Measurements from ENCODE around the gene SLAIN1.

DNA sequence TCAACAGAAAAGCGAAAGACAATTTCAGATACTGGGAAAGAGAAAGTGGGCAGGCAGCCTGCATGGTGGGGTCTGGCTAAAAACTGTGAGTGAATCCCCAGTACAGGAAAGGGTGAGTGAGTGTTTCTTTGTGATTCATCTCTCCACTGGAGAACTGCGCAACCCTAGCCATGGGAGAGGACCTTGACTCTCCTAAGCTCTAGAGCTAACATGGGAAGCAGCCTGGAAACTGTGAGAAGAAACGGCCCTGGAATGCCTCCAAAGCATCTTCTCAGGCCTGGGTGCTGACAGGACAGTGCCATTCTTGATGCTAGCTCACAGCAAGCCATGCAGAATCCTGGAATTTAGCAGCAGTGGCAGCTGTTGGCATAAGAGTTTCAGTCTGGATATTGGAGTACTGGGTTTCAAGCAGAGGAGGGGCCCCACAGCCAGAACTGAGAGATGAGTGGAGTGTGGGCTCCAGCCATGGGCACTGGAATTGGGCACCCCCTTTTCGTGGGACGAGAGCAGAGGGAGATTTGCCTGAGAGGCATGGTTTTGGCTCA, 18.7 kb upstream of the SLAIN1 start:
- TF ChIP-seq, protein P1, sequence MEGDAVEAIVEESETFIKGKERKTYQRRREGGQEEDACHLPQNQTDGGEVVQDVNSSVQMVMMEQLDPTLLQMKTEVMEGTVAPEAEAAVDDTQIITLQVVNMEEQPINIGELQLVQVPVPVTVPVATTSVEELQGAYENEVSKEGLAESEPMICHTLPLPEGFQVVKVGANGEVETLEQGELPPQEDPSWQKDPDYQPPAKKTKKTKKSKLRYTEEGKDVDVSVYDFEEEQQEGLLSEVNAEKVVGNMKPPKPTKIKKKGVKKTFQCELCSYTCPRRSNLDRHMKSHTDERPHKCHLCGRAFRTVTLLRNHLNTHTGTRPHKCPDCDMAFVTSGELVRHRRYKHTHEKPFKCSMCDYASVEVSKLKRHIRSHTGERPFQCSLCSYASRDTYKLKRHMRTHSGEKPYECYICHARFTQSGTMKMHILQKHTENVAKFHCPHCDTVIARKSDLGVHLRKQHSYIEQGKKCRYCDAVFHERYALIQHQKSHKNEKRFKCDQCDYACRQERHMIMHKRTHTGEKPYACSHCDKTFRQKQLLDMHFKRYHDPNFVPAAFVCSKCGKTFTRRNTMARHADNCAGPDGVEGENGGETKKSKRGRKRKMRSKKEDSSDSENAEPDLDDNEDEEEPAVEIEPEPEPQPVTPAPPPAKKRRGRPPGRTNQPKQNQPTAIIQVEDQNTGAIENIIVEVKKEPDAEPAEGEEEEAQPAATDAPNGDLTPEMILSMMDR (IDR thresholded peaks at IDR 0.05 in 8 of 11, conservative IDR thresholded peaks at IDR 0.05 in 3 of 11): no peak
- TF ChIP-seq POLR2A (IDR thresholded peaks at IDR 0.05) (no peak), POLR2AphosphoS5 (IDR thresholded peaks at IDR 0.05) (no peak)
